Liver (tissue), 9 donors: Measurements from ENCODE around the gene HCFC1. TPM values are rescaled to one million over a fixed set of nuclear protein-coding genes. Genes with fewer than 3 reads are reported as not detected.

Source experiments
- DNase-seq: peaks from one replicate; pipeline ENCODE4 v3.0.0-alpha.2; 2017; ENCODE audit warnings: low spot score
- H3K27ac ChIP-seq, 2 donors: one replicate each; pipeline ENCODE4 v1.7.0; 2013; ENCODE audit warnings: inconsistent platforms in 2 of 2, low read length in 2 of 2, control low read depth in 1 of 2, low read depth in 1 of 2, mild to moderate bottlenecking in 1 of 2
- H3K27me3 ChIP-seq, 4 donors: one replicate each; pipeline versions ENCODE4 v1.6.1 to v1.7.0; 2013; ENCODE audit warnings: low read length in 3 of 4, inconsistent platforms in 1 of 4, mild to moderate bottlenecking in 1 of 4, moderate library complexity in 1 of 4; ENCODE audit not compliant: control insufficient read depth in 4 of 4, insufficient read depth in 4 of 4
- H3K36me3 ChIP-seq, 4 donors: one replicate each; pipeline versions ENCODE4 v1.6.1 to v1.7.0; 2013; ENCODE audit warnings: low read length in 3 of 4, mild to moderate bottlenecking in 3 of 4, low read depth in 1 of 4, moderate library complexity in 1 of 4; ENCODE audit not compliant: control insufficient read depth in 4 of 4, insufficient read depth in 3 of 4
- H3K4me1 ChIP-seq, 4 donors: one replicate each; pipeline versions ENCODE4 v1.6.1 to v1.7.0; 2013; ENCODE audit warnings: low read length in 3 of 4, mild to moderate bottlenecking in 3 of 4, moderate library complexity in 1 of 4; ENCODE audit not compliant: control insufficient read depth in 4 of 4, insufficient read depth in 4 of 4
- H3K4me3 ChIP-seq, 3 donors: one replicate each; pipeline versions ENCODE4 v1.6.1 to v1.7.0; 2013; ENCODE audit warnings: low read length in 3 of 3, control low read depth in 1 of 3, low read depth in 1 of 3, mild to moderate bottlenecking in 1 of 3
- H3K9ac ChIP-seq, 2 donors: one replicate each; pipeline ENCODE4 v1.7.0; 2013; ENCODE audit warnings: low read length in 2 of 2, mild to moderate bottlenecking in 2 of 2, moderate library complexity in 2 of 2, control low read depth in 1 of 2, low read depth in 1 of 2
- H3K9me3 ChIP-seq, 4 donors: one replicate each; pipeline versions ENCODE4 v1.6.1 to v1.7.0; 2013; ENCODE audit warnings: low read length in 3 of 4; ENCODE audit not compliant: control insufficient read depth in 4 of 4
- FOXA2 ChIP-seq: IDR thresholded peaks from 2 replicates; pipeline ENCODE4 v1.6.1; 2016; ENCODE audit warnings: antibody characterized with exemption
- GABPA ChIP-seq, 2 donors: IDR thresholded peaks in 1 of 2; conservative IDR thresholded peaks in 1 of 2; 2 replicates each; pipeline ENCODE4 v1.6.1; 2016; ENCODE audit warnings: antibody characterized with exemption in 2 of 2, mild to moderate bottlenecking in 1 of 2, moderate library complexity in 1 of 2
- HNF4A ChIP-seq, 2 donors: conservative IDR thresholded peaks; 2 replicates each; pipeline ENCODE4 v1.6.1; 2016; ENCODE audit warnings: antibody characterized with exemption in 2 of 2, mild to moderate bottlenecking in 2 of 2
- HNF4G ChIP-seq: IDR thresholded peaks from 2 replicates; pipeline ENCODE4 v1.6.1; 2016; ENCODE audit warnings: antibody characterized with exemption
- JUND ChIP-seq, 2 donors: IDR thresholded peaks; 2 replicates each; pipeline ENCODE4 v1.6.1; 2016; ENCODE audit warnings: antibody characterized with exemption in 2 of 2
- NR2F2 ChIP-seq: IDR thresholded peaks from 2 replicates; pipeline ENCODE4 v1.6.1; 2016; ENCODE audit warnings: antibody characterized with exemption
- RAD21 ChIP-seq, 2 donors: IDR thresholded peaks; 2 replicates each; pipeline ENCODE4 v1.6.1; 2016; ENCODE audit warnings: antibody characterized with exemption in 2 of 2, mild to moderate bottlenecking in 2 of 2
- RXRA ChIP-seq, 2 donors: IDR thresholded peaks; 2 replicates each; pipeline ENCODE4 v1.6.1; 2017 to 2018; ENCODE audit warnings: antibody characterized with exemption in 2 of 2, mild to moderate bottlenecking in 1 of 2
- TAF1 ChIP-seq: conservative IDR thresholded peaks from 2 replicates; pipeline ENCODE4 v1.6.1; 2016; ENCODE audit warnings: antibody characterized with exemption, mild to moderate bottlenecking
- WGBS: extraction: QIAGEN DNeasy Blood & Tissue Kit; methylation state at CpG from one replicate; pipeline ENCODE4 v1.1.7; 2013; 5-methylcytosine and 5-hydroxymethylcytosine counted together
- polyA plus RNA-seq, 2 donors: library from polyadenylated mRNA; stranded (reverse) in 1 of 2; unstranded in 1 of 2; fragments of 200-250 nt in 1 of 2; fragments of >200 nt in 1 of 2; fragmentation: Nextera tagmentation in 1 of 2; extraction: Ambion mirVana in 1 of 2; gene quantifications; one replicate each; pipeline versions ENCODE4 v1.2.1 to v1.2.3, GENCODE V29; 2013 to 2015
- total RNA-seq, 2 donors: library from RNA; depleted of rRNA; stranded (reverse); fragments of >200 nt; gene quantifications; one replicate each; pipeline ENCODE4 v1.2.3, GENCODE V29; 2014
- TF ChIP-seq, protein P1 (sequence below): IDR thresholded peaks from 2 replicates; pipeline ENCODE4 v1.6.1; 2016; ENCODE audit warnings: antibody characterized with exemption
- TF ChIP-seq, protein P2 (sequence below): IDR thresholded peaks from 2 replicates; pipeline ENCODE4 v1.6.1; 2016; ENCODE audit warnings: antibody characterized with exemption
- TF ChIP-seq, protein P3 (sequence below): fragments of 150-350 bp; IDR thresholded peaks from 2 replicates; pipeline ENCODE4 v1.5.1; 2017; ENCODE audit warnings: improper control_type of control experiment, low read depth, low read length; ENCODE audit not compliant: missing input control
- donor health status: healthy.
- donor health status: healthy.
- donor health status: healthy.
- donor health status: healthy.
- donor health status: healthy.

HCFC1 gene
- total and polyA plus RNA-seq, 4 donors, result 7.9 to 26.9 (median 13.9) TPM

DNA sequence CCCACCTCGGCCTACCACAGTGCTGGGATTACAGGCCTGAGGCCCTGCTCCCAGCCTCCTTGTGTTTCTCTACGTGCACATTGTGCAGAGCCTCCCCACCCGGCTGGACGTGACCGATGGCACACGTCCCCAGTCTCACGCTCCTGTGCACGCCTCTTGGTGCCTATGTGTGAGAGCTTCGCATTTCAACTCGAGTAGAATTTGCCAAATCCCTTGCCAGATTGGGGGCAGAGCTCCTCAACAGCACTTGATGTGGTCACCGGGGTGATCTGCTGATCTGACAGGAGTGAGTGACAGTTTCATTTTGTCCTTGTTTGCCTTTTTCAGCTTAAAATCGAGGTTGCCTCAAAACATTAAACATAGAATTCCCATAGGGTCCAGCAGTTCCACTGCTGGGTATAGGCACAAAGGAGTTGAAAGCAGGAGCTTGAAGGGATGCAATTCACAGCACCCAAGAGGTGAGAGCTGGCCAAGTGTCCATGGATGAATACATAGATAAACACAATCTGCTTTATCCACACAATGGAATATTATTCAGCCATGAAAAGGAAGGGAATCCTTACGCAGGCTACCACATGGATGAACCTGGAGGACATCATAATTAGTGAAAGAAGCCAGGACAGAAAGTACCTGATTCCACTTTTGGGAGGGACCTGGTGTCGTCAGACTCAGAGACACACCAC is 18.5 kb upstream of the HCFC1 start:
- 91% methylated on average over 14 of the region's 14 CpGs for WGBS
- no peak overlapping the region for H3K27ac ChIP-seq
- no peaks in the 10 kb centered on the region for H3K27me3 ChIP-seq
- TF ChIP-seq RAD21 (IDR thresholded peaks at IDR 0.05) (no peak), RXRA (IDR thresholded peaks at IDR 0.05) (no peak), HNF4A (conservative IDR thresholded peaks at IDR 0.05) (no peak), JUND (IDR thresholded peaks at IDR 0.05) (no peak), NR2F2 (no peak), TAF1 (no peak)
- TF ChIP-seq, protein P1, sequence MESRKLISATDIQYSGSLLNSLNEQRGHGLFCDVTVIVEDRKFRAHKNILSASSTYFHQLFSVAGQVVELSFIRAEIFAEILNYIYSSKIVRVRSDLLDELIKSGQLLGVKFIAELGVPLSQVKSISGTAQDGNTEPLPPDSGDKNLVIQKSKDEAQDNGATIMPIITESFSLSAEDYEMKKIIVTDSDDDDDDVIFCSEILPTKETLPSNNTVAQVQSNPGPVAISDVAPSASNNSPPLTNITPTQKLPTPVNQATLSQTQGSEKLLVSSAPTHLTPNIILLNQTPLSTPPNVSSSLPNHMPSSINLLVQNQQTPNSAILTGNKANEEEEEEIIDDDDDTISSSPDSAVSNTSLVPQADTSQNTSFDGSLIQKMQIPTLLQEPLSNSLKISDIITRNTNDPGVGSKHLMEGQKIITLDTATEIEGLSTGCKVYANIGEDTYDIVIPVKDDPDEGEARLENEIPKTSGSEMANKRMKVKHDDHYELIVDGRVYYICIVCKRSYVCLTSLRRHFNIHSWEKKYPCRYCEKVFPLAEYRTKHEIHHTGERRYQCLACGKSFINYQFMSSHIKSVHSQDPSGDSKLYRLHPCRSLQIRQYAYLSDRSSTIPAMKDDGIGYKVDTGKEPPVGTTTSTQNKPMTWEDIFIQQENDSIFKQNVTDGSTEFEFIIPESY, result no peak
- TF ChIP-seq, protein P2, sequence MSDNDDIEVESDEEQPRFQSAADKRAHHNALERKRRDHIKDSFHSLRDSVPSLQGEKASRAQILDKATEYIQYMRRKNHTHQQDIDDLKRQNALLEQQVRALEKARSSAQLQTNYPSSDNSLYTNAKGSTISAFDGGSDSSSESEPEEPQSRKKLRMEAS, result no peak
- no peak overlapping the region for H3K4me3 ChIP-seq
- H3K9me3 ChIP-seq, result no peaks in the 10 kb centered on the region
- H3K36me3 ChIP-seq, result no peaks in the 10 kb centered on the region
- H3K4me1 ChIP-seq, result peaks cover under 1 to 4% (median 2%) of the 10 kb centered on the region in 4 donors
- DNase-seq, result no peak
- no peak overlapping the region for H3K9ac ChIP-seq

DNA sequence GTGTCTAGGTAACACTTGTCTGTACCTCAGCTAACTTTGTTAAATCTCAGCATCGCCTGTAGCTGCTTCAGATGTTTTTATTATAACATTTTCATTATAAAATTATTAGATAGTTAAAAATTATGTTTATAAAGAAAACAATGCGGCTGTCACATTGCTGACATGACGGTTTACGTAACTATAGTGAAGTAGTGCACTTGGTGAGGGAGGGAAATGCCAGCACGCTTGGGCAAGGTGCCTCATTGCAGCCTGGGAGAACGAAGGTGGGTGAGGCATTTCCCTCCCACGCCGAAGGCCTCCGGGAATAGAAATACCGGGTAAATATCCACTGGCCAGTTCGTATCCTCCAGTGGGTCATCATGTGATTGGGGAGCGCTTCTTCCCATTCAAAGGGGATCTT is 16.9 kb upstream of the HCFC1 start:
- no peaks in the 10 kb centered on the region for H3K9me3 ChIP-seq
- no peak overlapping the region for H3K4me3 ChIP-seq
- H3K27me3 ChIP-seq, result peaks cover 0 to 2% (median 0%) of the 10 kb centered on the region in 4 donors
- no peak overlapping the region for H3K9ac ChIP-seq
- DNase-seq, result no peak
- H3K4me1 ChIP-seq, result peaks cover 8 to 12% (median 11%) of the 10 kb centered on the region in 4 donors
- TF ChIP-seq JUND (IDR thresholded peaks at IDR 0.05) (no peak), RAD21 (IDR thresholded peaks at IDR 0.05) (no peak), GABPA (IDR thresholded peaks at IDR 0.05 in 1 of 2, conservative IDR thresholded peaks at IDR 0.05 in 1 of 2) (no peak), HNF4G (no peak), FOXA2 (no peak), TAF1 (no peak)
- TF ChIP-seq, protein P3, sequence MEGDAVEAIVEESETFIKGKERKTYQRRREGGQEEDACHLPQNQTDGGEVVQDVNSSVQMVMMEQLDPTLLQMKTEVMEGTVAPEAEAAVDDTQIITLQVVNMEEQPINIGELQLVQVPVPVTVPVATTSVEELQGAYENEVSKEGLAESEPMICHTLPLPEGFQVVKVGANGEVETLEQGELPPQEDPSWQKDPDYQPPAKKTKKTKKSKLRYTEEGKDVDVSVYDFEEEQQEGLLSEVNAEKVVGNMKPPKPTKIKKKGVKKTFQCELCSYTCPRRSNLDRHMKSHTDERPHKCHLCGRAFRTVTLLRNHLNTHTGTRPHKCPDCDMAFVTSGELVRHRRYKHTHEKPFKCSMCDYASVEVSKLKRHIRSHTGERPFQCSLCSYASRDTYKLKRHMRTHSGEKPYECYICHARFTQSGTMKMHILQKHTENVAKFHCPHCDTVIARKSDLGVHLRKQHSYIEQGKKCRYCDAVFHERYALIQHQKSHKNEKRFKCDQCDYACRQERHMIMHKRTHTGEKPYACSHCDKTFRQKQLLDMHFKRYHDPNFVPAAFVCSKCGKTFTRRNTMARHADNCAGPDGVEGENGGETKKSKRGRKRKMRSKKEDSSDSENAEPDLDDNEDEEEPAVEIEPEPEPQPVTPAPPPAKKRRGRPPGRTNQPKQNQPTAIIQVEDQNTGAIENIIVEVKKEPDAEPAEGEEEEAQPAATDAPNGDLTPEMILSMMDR, result no peak
- TF ChIP-seq, protein P1, result no peak
- TF ChIP-seq, protein P2, result no peak
- no peak overlapping the region for H3K27ac ChIP-seq
- no peaks in the 10 kb centered on the region for H3K36me3 ChIP-seq
- WGBS, result 89% methylated on average over 12 of the region's 12 CpGs
